Glutamatergic neuron (in vitro differentiated cells): Measurements from ENCODE around the gene ATF3. TPM values are rescaled to one million over a fixed set of nuclear protein-coding genes. Genes with fewer than 3 reads are reported as not detected.

ENCODE experiments used
- DNase-seq: peaks from one replicate; pipeline ENCODE4 v3.0.0; 2022
- H3K27ac Mint-ChIP-seq: one replicate; pipeline ENCODE4 v1.8.0; 2020; ENCODE audit warnings: mild to moderate bottlenecking, mixed read lengths, inconsistent platforms; ENCODE audit not compliant: unreplicated experiment
- H3K27me3 Mint-ChIP-seq: one replicate; pipeline ENCODE4 v1.8.0; 2020; ENCODE audit warnings: mild to moderate bottlenecking, moderate library complexity, mixed read lengths, inconsistent platforms; ENCODE audit not compliant: unreplicated experiment
- H3K36me3 Mint-ChIP-seq: one replicate; pipeline ENCODE4 v1.8.0; 2020; ENCODE audit warnings: mild to moderate bottlenecking, mixed read lengths, inconsistent platforms; ENCODE audit not compliant: unreplicated experiment
- H3K4me1 Mint-ChIP-seq: one replicate; pipeline ENCODE4 v1.8.0; 2020; ENCODE audit warnings: mild to moderate bottlenecking, low read depth, mixed read lengths, inconsistent platforms; ENCODE audit not compliant: unreplicated experiment
- H3K4me3 Mint-ChIP-seq: one replicate; pipeline ENCODE4 v1.8.0; 2020; ENCODE audit warnings: mild to moderate bottlenecking, mixed read lengths, inconsistent platforms; ENCODE audit not compliant: unreplicated experiment
- H3K9me3 Mint-ChIP-seq: one replicate; pipeline ENCODE4 v1.8.0; 2020; ENCODE audit warnings: mild to moderate bottlenecking, moderate library complexity, mixed read lengths, inconsistent platforms; ENCODE audit not compliant: unreplicated experiment
- CTCF ChIP-seq: fragments of 200-600 bp; sonication (generic); IDR thresholded peaks from one replicate; pipeline ENCODE4 v1.5.0; 2021; ENCODE audit not compliant: partially characterized antibody, unreplicated experiment
- total RNA-seq: library from RNA; stranded (reverse); fragmentation: NEBNext Ultra II Directional; extraction: Animal tissue kit (Norgen Biotek cat#: 25700); gene quantifications from one replicate; pipeline ENCODE4 v1.2.1, GENCODE V29; 2021; ENCODE audit not compliant: unreplicated experiment

Gene ATF3
- total RNA-seq, 1 donor from 2014 or later, result 35.3 TPM

GRCh38 chr1:212596798-212597197, 11.8 kb upstream of the ATF3 start:
- Mint-ChIP-seq H3K9me3 (peaks cover 11% of the 10 kb centered on the region), H3K27ac (no peak overlapping the region), H3K4me3 (no peak overlapping the region), H3K36me3 (no peaks in the 10 kb centered on the region), H3K4me1 (peaks cover 18% of the 10 kb centered on the region), H3K27me3 (peaks cover 13% of the 10 kb centered on the region)
- DNase-seq, result no peak
- TF ChIP-seq CTCF, result no peak

DNA sequence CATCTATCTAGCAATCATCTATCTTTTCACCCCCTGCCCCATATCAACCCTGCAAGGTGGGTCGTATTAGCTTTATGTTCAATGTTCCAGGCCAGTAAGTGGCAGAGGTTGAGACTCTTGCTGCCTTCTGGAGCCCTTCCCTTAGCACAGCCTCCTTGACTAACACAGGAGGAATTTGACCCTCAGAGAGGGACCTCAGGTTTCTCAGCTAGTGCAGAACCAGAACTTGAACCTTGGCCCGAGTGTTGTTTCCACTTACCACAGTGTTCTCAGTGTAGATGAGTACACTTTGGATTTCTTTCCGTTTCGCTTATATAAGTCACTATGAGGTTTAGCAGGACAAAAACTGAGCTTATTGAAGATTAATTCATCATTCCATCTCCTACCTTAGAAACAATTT, 11.1 kb upstream of the ATF3 start:
- no peak for TF ChIP-seq CTCF
- H3K36me3 Mint-ChIP-seq, result no peaks in the 10 kb centered on the region
- DNase-seq, result no peak
- peaks cover 13% of the 10 kb centered on the region for H3K27me3 Mint-ChIP-seq
- peaks cover 11% of the 10 kb centered on the region for H3K9me3 Mint-ChIP-seq
- H3K4me3 Mint-ChIP-seq, result no peak overlapping the region
- peaks cover 18% of the 10 kb centered on the region for H3K4me1 Mint-ChIP-seq
- H3K27ac Mint-ChIP-seq, result no peak overlapping the region

DNA sequence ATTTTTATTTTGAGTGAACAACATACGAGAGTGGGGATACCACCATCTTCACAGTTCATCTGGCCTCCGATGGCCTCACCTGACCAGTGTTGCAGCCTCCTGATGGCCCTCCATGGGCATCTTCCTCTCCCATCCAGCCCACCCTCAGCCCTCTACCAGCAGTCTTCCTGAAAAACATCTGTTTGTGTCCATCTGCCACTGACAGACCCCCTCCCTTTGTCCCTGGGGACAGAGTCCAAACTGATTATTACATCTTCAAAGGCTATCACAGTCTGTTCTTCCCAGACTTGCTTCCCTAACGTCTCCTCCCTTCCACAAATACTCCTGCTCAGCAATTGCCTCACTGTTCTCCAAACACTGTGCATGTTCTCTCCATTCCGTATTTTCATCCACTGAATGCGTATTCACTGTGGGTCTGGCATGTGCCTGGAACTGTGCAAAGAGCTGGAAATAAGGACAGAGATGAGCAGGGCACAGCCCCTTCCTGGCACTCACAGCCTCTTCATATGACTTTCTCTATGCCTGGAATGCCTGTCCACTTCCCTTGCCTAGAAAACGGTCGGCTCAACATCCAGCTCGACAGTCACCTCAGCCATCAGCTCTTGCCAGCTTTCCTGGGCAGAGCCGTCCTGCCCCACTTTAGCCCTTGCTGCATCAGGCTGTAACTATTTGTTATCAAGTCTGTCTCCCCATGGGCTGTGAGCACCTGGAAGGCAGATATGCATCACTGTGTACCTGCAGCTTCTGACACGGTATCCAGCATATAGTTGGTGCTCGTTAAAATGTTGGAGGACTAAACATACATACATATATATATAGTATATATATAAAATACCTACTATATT, 8.3 kb upstream of the ATF3 start:
- peak; percentile 40 for DNase-seq
- no peaks in the 10 kb centered on the region for H3K36me3 Mint-ChIP-seq
- H3K9me3 Mint-ChIP-seq, result peaks cover 10% of the 10 kb centered on the region
- H3K27ac Mint-ChIP-seq, result peak overlapping the region; percentile 75
- H3K4me3 Mint-ChIP-seq, result peak overlapping the region; percentile 67
- H3K27me3 Mint-ChIP-seq, result peaks cover 13% of the 10 kb centered on the region
- TF ChIP-seq CTCF, result no peak
- H3K4me1 Mint-ChIP-seq, result peaks cover 18% of the 10 kb centered on the region

DNA sequence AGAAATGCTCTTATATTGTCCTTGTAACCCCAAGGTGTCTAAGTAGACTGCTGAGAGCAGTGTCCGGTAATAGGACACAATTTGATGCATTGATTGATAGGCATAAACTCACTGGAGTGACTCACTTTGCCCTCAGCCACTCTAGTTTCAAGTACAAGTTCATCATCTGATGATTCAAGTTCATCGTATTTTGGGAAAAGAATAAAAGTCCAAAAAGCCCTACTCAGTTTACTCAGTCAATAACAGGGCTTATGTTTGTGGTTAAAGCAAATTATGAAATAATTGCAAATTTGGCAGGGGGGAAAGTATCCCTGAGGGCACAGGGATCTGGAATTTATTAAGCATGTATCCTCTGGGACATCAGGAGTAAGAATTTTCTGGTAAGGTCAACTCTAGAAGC, 7.6 kb upstream of the ATF3 start:
- no peak overlapping the region for H3K4me3 Mint-ChIP-seq
- H3K36me3 Mint-ChIP-seq, result no peaks in the 10 kb centered on the region
- H3K27ac Mint-ChIP-seq, result no peak overlapping the region
- peaks cover 10% of the 10 kb centered on the region for H3K9me3 Mint-ChIP-seq
- H3K4me1 Mint-ChIP-seq, result peaks cover 20% of the 10 kb centered on the region
- DNase-seq, result no peak
- H3K27me3 Mint-ChIP-seq, result peaks cover 13% of the 10 kb centered on the region
- TF ChIP-seq CTCF, result no peak

DNA sequence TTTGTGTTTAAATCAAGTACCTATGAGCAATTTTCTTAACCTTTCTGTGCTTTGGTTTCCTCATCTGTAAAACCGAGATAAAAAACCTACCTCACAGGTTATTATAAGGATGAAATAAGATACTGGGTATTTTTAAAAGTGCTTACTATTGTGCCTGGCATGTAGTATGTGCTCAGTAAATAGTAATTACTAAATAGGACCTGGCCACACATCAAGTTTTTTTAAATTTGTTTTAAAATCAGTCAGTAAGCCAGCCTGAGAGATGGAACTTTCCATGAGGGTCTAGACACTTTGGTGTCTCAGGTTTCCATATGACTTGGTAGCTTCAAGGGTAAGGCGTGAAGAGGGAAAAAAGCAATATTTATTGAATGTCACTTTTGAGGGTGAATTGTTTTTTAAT, 7.0 kb upstream of the ATF3 start:
- peaks cover 24% of the 10 kb centered on the region for H3K4me1 Mint-ChIP-seq
- peaks cover 10% of the 10 kb centered on the region for H3K9me3 Mint-ChIP-seq
- peaks cover 15% of the 10 kb centered on the region for H3K27me3 Mint-ChIP-seq
- TF ChIP-seq CTCF, result no peak
- H3K36me3 Mint-ChIP-seq, result no peaks in the 10 kb centered on the region
- no peak overlapping the region for H3K27ac Mint-ChIP-seq
- DNase-seq, result no peak
- H3K4me3 Mint-ChIP-seq, result no peak overlapping the region
